Urinary bladder (tissue), 4 donors: ENCODE results near the gene SPACA7. TPM values are rescaled to one million over a fixed set of nuclear protein-coding genes. Genes with fewer than 3 reads are reported as not detected.

Source experiments
- DNase-seq: peaks from one replicate; pipeline ENCODE4 v3.0.0-alpha.2; 2015; ENCODE audit errors: extremely low spot score
- H3K27ac ChIP-seq: one replicate; pipeline ENCODE4 v1.5.1; 2013; ENCODE audit warnings: low read depth, mild to moderate bottlenecking, moderate library complexity
- H3K36me3 ChIP-seq: one replicate; pipeline ENCODE4 v1.6.1; 2013; ENCODE audit warnings: mild to moderate bottlenecking, moderate library complexity; ENCODE audit not compliant: insufficient read depth
- H3K4me1 ChIP-seq: one replicate; pipeline ENCODE4 v1.6.1; 2013; ENCODE audit warnings: mild to moderate bottlenecking, moderate library complexity; ENCODE audit not compliant: insufficient read depth
- H3K4me3 ChIP-seq: one replicate; pipeline ENCODE4 v1.5.1; 2013; ENCODE audit warnings: low read depth, low read length
- WGBS: extraction: QIAGEN DNeasy Blood & Tissue Kit; methylation state at CpG from one replicate; pipeline ENCODE4 v1.1.7; 2013; 5-methylcytosine and 5-hydroxymethylcytosine counted together
- polyA plus RNA-seq: library from polyadenylated mRNA; stranded (reverse); fragments of 200-250 nt; gene quantifications from one replicate; pipeline ENCODE4 v1.2.3, GENCODE V29; 2013
- total RNA-seq: library from RNA; depleted of rRNA; stranded (reverse); fragments of >200 nt; gene quantifications from one replicate; pipeline ENCODE4 v1.2.3, GENCODE V29; 2014
- donor health status: healthy with polysubstance abuse.
- donor health status: healthy.

The SPACA7 gene
- total and polyA plus RNA-seq, 2 donors, result not detected

DNA sequence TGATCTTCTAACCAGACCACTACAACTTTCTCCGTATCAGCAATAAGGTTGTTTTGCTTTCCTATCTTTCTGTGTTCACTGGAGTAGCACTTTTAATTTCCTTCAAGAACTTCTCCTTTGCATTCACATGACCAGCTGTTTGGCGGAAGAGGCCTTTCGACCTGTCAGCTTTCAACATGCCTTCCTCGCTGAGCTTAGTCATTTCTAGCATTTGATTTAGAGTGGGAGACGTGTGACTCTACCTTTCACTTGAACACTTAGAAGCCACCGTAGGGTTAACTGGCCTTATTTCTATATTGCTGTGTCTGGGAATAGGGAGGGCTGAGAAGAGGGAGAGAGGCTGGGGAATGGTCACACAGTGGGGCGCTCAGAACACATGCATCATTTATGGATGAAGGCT, 107.1 kb downstream of the SPACA7 start:
- no peak overlapping the region for H3K4me3 ChIP-seq
- no peak overlapping the region for H3K27ac ChIP-seq
- H3K36me3 ChIP-seq, result no peaks in the 10 kb centered on the region
- WGBS, result 93% methylated on average over 7 of the region's 7 CpGs
- H3K4me1 ChIP-seq, result no peaks in the 10 kb centered on the region
- DNase-seq, result no peak

Other genes with a start within 250 kb of the SPACA7 start
- gene TUBGCP3, start 211.8 kb downstream of the SPACA7 start, total RNA-seq, result 34.0 TPM
- 23.4 TPM for gene TUBGCP3, start 211.8 kb downstream of the SPACA7 start, polyA plus RNA-seq